Measurements from ENCODE around the gene TAF1D.

DNA sequence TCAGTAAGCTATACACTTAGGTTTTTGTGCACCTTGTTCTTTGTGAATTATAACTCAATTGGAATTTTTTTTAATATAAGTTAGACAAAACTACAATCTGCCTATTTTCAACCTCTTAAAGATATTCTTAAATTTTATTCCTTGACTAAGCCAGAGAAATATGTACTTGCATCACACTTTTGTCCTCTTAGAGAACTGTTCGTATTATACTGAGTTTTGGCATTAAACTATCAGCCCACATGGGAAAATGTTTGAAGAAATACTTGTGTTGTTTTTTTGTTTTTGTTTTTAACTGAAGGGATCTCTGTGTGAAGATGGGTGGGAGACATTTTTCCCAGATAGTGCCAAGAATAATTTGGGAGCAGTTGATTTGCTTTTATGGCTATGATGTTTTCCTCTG, 54.5 kb downstream of the TAF1D start:
- TF ChIP-seq, protein P1, sequence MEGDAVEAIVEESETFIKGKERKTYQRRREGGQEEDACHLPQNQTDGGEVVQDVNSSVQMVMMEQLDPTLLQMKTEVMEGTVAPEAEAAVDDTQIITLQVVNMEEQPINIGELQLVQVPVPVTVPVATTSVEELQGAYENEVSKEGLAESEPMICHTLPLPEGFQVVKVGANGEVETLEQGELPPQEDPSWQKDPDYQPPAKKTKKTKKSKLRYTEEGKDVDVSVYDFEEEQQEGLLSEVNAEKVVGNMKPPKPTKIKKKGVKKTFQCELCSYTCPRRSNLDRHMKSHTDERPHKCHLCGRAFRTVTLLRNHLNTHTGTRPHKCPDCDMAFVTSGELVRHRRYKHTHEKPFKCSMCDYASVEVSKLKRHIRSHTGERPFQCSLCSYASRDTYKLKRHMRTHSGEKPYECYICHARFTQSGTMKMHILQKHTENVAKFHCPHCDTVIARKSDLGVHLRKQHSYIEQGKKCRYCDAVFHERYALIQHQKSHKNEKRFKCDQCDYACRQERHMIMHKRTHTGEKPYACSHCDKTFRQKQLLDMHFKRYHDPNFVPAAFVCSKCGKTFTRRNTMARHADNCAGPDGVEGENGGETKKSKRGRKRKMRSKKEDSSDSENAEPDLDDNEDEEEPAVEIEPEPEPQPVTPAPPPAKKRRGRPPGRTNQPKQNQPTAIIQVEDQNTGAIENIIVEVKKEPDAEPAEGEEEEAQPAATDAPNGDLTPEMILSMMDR (IDR thresholded peaks at IDR 0.05; ENCODE audit: insufficient read depth, low read depth, low read length), result no peak
- TF ChIP-seq EZH2 (IDR thresholded peaks at IDR 0.05; ENCODE audit: insufficient read depth, low read length), result no peak
